Fibroblast of villous mesenchyme (primary cell): ENCODE measurements around the gene CLEC16A. TPM values are rescaled to one million over a fixed set of nuclear protein-coding genes. Genes with fewer than 3 reads are reported as not detected.

ENCODE experiments used
- DNase-seq: peaks from one replicate; pipeline ENCODE4 v3.0.0-alpha.2; 2010; ENCODE audit warnings: low read depth
- H3K4me3 ChIP-seq: 2 replicates; pipeline ENCODE4 v1.5.1; 2011; ENCODE audit warnings: low read depth, mild to moderate bottlenecking, low read length
- CTCF ChIP-seq: IDR thresholded peaks from 2 replicates; pipeline ENCODE4 v1.5.1; 2012; ENCODE audit warnings: low read depth, mild to moderate bottlenecking, low read length; ENCODE audit not compliant: insufficient read depth
- total RNA-seq: library from RNA; depleted of rRNA; stranded (reverse); fragments of >200 nt; gene quantifications from 2 replicates; pipeline ENCODE4 v1.2.3, GENCODE V29; 2012

The CLEC16A gene
- total RNA-seq, 1 donor: 32.4 TPM

GRCh38 chr16:11030990-11031510 is 86.7 kb downstream of the CLEC16A start:
- peak; percentile 74 for DNase-seq
- H3K4me3 ChIP-seq: no peak overlapping the region

GRCh38 chr16:11032000-11032921 is 87.9 kb downstream of the CLEC16A start:
- H3K4me3 ChIP-seq: no peak overlapping the region
- DNase-seq: no peak

More at GRCh38 chr16:11030990-11031510, 86.7 kb downstream of the CLEC16A start:
- TF ChIP-seq CTCF: no peak

GRCh38 chr16:11032922-11033291 is 88.5 kb downstream of the CLEC16A start:
- no peak overlapping the region for H3K4me3 ChIP-seq
- DNase-seq: peak; percentile 89
- TF ChIP-seq CTCF: no peak

More at GRCh38 chr16:11032000-11032921, 87.9 kb downstream of the CLEC16A start:
- no peak for TF ChIP-seq CTCF

- H3K4me3 ChIP-seq: no peak overlapping the region
- DNase-seq: peak; percentile 97
- TF ChIP-seq CTCF: no peak
Observed at GRCh38 chr16:11033629-11034420, 89.5 kb downstream of the CLEC16A start.

GRCh38 chr16:11034481-11034931 is 90.1 kb downstream of the CLEC16A start:
- peak; percentile 59 for DNase-seq
- no peak for TF ChIP-seq CTCF
- H3K4me3 ChIP-seq: no peak overlapping the region

GRCh38 chr16:11035096-11035495 is 90.7 kb downstream of the CLEC16A start:
- no peak overlapping the region for H3K4me3 ChIP-seq
- TF ChIP-seq CTCF: no peak
- no peak for DNase-seq
